Kidney epithelial cell (primary cell): Measurements from ENCODE around the gene TSNAX. TPM values are rescaled to one million over a fixed set of nuclear protein-coding genes. Genes with fewer than 3 reads are reported as not detected.

Source experiments
- DNase-seq: peaks from one replicate; pipeline ENCODE4 v3.0.0-alpha.2; 2010; ENCODE audit warnings: low read depth
- H3K27me3 ChIP-seq: 2 replicates; pipeline ENCODE4 v1.6.0; 2011; ENCODE audit warnings: low read length; ENCODE audit not compliant: control insufficient read depth, insufficient read depth
- H3K36me3 ChIP-seq: 2 replicates; pipeline ENCODE4 v1.5.1; 2011; ENCODE audit warnings: low read length; ENCODE audit not compliant: control insufficient read depth, insufficient read depth
- H3K4me3 ChIP-seq: 2 replicates; pipeline ENCODE4 v1.5.1; 2011; ENCODE audit warnings: low read depth, mild to moderate bottlenecking, control low read depth, low read length
- total RNA-seq: library from RNA; depleted of rRNA; stranded (reverse); fragments of >200 nt; gene quantifications from 2 replicates; pipeline ENCODE4 v1.2.3, GENCODE V29; 2015
- TF ChIP-seq, protein P1 (sequence below): IDR thresholded peaks from 2 replicates; pipeline ENCODE4 v1.5.1; 2011; ENCODE audit warnings: mild to moderate bottlenecking, moderate library complexity, low read length, control low read depth, inconsistent platforms; ENCODE audit not compliant: insufficient read depth, poor library complexity, severe bottlenecking

TSNAX gene
- total RNA-seq, 1 donor from 2014 or later = 29.4 TPM

DNA sequence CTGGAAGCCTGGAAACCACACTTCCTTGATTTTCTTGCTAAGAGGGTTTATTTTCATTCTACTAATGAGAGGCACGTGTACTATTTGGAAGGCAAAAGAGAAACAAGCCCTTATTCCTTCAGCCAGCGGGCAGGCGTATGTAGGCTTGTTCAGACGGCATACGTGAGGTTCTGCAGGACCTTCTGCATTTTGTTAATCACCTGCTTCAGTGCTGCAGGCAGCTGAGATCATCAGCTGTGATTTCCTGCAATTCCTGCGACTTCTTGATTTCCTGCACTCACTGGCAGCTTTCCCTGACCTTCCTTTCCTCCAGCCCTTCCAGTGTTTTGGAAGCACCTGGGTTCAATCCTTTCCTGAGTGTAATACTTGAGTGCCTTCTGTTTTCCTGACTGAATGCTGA is 43.4 kb downstream of the TSNAX start:
- H3K4me3 ChIP-seq = no peak overlapping the region
- H3K27me3 ChIP-seq = no peaks in the 10 kb centered on the region
- H3K36me3 ChIP-seq = no peaks in the 10 kb centered on the region
- TF ChIP-seq, protein P1, sequence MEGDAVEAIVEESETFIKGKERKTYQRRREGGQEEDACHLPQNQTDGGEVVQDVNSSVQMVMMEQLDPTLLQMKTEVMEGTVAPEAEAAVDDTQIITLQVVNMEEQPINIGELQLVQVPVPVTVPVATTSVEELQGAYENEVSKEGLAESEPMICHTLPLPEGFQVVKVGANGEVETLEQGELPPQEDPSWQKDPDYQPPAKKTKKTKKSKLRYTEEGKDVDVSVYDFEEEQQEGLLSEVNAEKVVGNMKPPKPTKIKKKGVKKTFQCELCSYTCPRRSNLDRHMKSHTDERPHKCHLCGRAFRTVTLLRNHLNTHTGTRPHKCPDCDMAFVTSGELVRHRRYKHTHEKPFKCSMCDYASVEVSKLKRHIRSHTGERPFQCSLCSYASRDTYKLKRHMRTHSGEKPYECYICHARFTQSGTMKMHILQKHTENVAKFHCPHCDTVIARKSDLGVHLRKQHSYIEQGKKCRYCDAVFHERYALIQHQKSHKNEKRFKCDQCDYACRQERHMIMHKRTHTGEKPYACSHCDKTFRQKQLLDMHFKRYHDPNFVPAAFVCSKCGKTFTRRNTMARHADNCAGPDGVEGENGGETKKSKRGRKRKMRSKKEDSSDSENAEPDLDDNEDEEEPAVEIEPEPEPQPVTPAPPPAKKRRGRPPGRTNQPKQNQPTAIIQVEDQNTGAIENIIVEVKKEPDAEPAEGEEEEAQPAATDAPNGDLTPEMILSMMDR = no peak
- DNase-seq = no peak

DNA sequence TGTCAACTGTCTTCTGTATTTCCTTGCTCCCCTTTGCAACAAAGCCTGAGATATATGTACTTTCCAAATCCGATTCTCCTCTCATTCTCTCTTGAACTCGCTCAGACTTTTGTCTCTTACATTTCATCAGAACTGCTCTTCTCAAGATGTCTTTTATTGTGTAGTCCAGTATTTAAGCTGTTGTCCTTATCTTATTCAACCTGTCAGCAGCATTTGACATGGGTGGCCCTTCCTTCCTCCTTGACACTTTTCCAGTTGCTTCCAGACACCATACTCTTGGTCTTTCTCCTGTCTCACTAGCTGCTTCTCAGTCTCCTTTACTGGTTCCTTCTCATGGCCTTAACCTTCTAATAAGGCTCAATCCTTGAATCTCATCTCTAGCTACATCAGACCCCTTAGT is 47.0 kb downstream of the TSNAX start:
- H3K4me3 ChIP-seq = no peak overlapping the region
- no peak for DNase-seq
- H3K36me3 ChIP-seq = no peaks in the 10 kb centered on the region
- no peaks in the 10 kb centered on the region for H3K27me3 ChIP-seq
- TF ChIP-seq, protein P1 = no peak

DNA sequence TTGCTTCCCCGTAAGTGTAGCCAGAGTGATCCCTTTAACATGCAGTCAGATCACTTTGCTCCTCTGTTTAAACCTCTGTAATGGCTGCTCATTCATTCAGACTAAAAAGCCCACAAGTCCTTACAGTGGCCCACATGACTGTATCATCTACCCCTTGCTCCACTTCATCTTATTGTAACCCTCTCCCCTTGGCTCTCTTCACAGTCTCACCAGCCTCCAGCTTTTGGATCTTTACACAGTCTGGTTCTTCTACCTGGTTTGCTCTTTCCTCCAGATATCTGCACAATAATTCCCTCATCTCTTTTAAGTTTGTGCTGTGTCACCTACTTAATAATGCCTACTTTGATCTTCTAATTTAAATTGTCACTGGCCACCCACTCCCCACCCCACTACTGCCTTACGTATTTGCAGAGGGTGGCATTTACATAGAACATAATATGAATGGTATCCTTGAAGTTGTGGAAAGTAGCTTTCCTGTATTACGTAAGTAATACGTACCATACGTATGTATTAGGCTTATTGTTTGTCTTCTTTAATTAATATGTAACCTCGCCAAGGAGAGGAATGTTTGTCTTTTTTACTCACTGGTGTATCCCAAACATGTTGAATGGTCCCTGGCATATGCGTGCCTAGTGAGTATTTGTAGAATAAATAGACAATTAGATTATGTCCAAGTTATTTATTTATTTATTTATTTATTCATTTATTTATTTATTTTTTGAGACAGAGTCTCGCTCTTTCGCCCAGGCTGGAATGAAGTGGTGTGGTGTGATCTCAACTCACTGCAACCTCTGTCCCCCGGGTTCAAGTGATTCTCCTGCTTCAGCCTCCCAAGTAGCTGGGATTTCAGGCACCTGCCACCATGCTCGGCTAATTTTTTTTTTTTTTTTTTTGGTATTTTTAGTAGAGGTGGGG is 48.6 kb downstream of the TSNAX start:
- H3K4me3 ChIP-seq = no peak overlapping the region
- H3K27me3 ChIP-seq = no peaks in the 10 kb centered on the region
- DNase-seq = no peak
- H3K36me3 ChIP-seq = no peaks in the 10 kb centered on the region
- TF ChIP-seq, protein P1 = no peak

DNA sequence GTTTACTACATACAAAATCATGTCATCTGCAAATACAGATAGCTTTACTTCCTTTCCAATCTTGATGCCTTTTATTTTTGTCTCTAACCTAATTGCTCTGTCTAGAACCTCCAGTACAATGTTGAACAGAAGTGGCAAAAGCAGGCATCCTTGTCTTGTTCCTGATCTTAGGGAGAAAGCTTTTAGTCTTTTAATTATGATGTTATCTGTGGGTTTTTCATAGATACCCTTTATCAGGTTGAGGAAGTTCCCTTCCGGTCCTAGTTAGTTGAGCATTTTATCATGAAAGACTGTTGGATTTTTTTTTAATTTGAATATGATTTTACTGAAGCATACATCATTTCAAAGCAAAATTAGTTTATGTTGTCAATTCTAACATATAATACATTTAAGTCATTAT is 52.4 kb downstream of the TSNAX start:
- H3K4me3 ChIP-seq = no peak overlapping the region
- DNase-seq = no peak
- no peaks in the 10 kb centered on the region for H3K36me3 ChIP-seq
- TF ChIP-seq, protein P1 = no peak
- no peaks in the 10 kb centered on the region for H3K27me3 ChIP-seq

DNA sequence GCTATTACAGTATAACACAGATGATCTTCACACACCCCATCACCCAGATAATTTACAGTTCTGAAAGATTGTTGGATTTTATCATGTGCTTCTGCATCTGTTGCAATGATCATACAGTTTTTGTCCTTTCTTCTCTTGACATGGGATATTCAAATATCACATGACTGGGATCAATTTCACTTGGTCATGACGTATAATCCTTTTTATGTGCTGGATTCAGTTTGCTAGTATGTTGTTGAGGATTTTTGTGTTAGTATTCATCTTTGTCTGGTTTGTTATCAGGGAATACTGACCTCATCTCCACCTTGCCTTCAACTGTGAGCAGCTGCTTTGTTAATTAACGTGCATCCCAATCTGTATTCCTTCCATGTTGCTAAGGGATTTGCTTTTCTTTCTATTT is 53.4 kb downstream of the TSNAX start:
- H3K27me3 ChIP-seq = no peaks in the 10 kb centered on the region
- TF ChIP-seq, protein P1 = no peak
- no peaks in the 10 kb centered on the region for H3K36me3 ChIP-seq
- no peak overlapping the region for H3K4me3 ChIP-seq
- no peak for DNase-seq

DNA sequence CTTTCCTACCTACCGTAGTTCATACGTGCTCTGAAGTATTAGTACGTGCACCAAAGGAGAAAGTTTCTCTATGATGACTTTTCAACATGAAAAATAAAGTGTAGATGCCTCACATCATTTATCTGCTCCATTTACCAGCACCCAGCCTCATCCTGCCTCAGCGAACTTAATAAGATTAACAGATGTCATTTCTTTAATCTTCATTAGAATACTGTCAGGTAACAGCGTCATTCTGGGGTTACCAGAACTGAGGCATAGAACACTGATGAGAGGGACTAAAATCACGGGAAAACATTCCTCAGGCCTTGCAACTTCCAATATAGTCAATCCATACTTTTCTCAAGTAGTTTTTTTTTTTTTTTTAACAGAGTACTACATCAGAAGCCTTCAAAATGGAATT is 54.9 kb downstream of the TSNAX start:
- Histone ChIP-seq H3K4me3 (no peak overlapping the region), H3K27me3 (no peaks in the 10 kb centered on the region), H3K36me3 (no peaks in the 10 kb centered on the region)
- TF ChIP-seq, protein P1 = no peak
- no peak for DNase-seq
